BLaER1 (cell line): ENCODE data around the gene SLC35F3.

Experiments used
- H3K27ac ChIP-seq: shearing (Covaris generic); formaldehyde crosslinking; 2 replicates; pipeline ENCODE4 v1.8.1; 2022
- H3K27me3 ChIP-seq: shearing (Covaris generic); formaldehyde crosslinking; 2 replicates; pipeline ENCODE4 v1.8.1; 2022
- H3K36me3 ChIP-seq: shearing (Covaris generic); formaldehyde crosslinking; 2 replicates; pipeline ENCODE4 v1.8.1; 2022
- H3K4me1 ChIP-seq: shearing (Covaris generic); formaldehyde crosslinking; 2 replicates; pipeline ENCODE4 v1.8.1; 2022
- H3K4me2 ChIP-seq: shearing (Covaris generic); formaldehyde crosslinking; 2 replicates; pipeline ENCODE4 v1.8.1; 2022
- H3K4me3 ChIP-seq: shearing (Covaris generic); formaldehyde crosslinking; 2 replicates; pipeline ENCODE4 v1.8.1; 2022
- H3K9ac ChIP-seq: shearing (Covaris generic); formaldehyde crosslinking; 2 replicates; pipeline ENCODE4 v1.8.1; 2022
- H3K9me3 ChIP-seq: shearing (Covaris generic); formaldehyde crosslinking; 2 replicates; pipeline ENCODE4 v1.8.1; 2022
- H4K20me1 ChIP-seq: shearing (Covaris generic); formaldehyde crosslinking; 2 replicates; pipeline ENCODE4 v1.8.1; 2022
- Cebpa-rat ChIP-seq: shearing (Covaris generic); IDR thresholded peaks from 2 replicates; pipeline ENCODE4 v1.8.1; 2022

SLC35F3 gene

GRCh38 chr1:234008591-234008990 is 104.1 kb downstream of the SLC35F3 start:
- Histone ChIP-seq H3K27me3 (no peaks in the 10 kb centered on the region), H3K9me3 (no peaks in the 10 kb centered on the region), H3K4me3 (no peak overlapping the region), H3K4me2 (no peak overlapping the region), H3K9ac (no peak overlapping the region), H3K4me1 (no peaks in the 10 kb centered on the region), H3K36me3 (no peaks in the 10 kb centered on the region), H4K20me1 (no peaks in the 10 kb centered on the region), H3K27ac (no peak overlapping the region)
- no peak for TF ChIP-seq Cebpa-rat

GRCh38 chr1:234009668-234010067 is 105.2 kb downstream of the SLC35F3 start:
- no peaks in the 10 kb centered on the region for H3K4me1 ChIP-seq
- no peak overlapping the region for H3K4me2 ChIP-seq
- no peaks in the 10 kb centered on the region for H3K36me3 ChIP-seq
- H4K20me1 ChIP-seq: no peaks in the 10 kb centered on the region
- H3K27ac ChIP-seq: no peak overlapping the region
- no peak overlapping the region for H3K9ac ChIP-seq
- no peaks in the 10 kb centered on the region for H3K27me3 ChIP-seq
- no peak overlapping the region for H3K4me3 ChIP-seq
- H3K9me3 ChIP-seq: no peaks in the 10 kb centered on the region
- TF ChIP-seq Cebpa-rat: no peak

- Histone ChIP-seq H3K9me3 (no peaks in the 10 kb centered on the region), H3K36me3 (no peaks in the 10 kb centered on the region), H3K27ac (no peak overlapping the region), H3K4me3 (no peak overlapping the region), H3K4me2 (no peak overlapping the region), H3K27me3 (no peaks in the 10 kb centered on the region), H3K9ac (no peak overlapping the region), H3K4me1 (no peaks in the 10 kb centered on the region), H4K20me1 (no peaks in the 10 kb centered on the region)
- no peak for TF ChIP-seq Cebpa-rat
These were observed 109.7 kb downstream of the SLC35F3 start for GRCh38 chr1:234014208-234014607.

GRCh38 chr1:234018816-234019215 is 114.3 kb downstream of the SLC35F3 start:
- no peaks in the 10 kb centered on the region for H3K27me3 ChIP-seq
- no peaks in the 10 kb centered on the region for H3K9me3 ChIP-seq
- no peak overlapping the region for H3K4me2 ChIP-seq
- no peaks in the 10 kb centered on the region for H3K4me1 ChIP-seq
- H4K20me1 ChIP-seq: no peaks in the 10 kb centered on the region
- H3K27ac ChIP-seq: no peak overlapping the region
- no peak for TF ChIP-seq Cebpa-rat
- no peak overlapping the region for H3K4me3 ChIP-seq
- H3K36me3 ChIP-seq: no peaks in the 10 kb centered on the region
- H3K9ac ChIP-seq: no peak overlapping the region

GRCh38 chr1:234019387-234019786 is 114.9 kb downstream of the SLC35F3 start:
- Histone ChIP-seq H3K27ac (no peak overlapping the region), H3K4me3 (no peak overlapping the region), H3K36me3 (no peaks in the 10 kb centered on the region), H3K9me3 (no peaks in the 10 kb centered on the region), H3K27me3 (no peaks in the 10 kb centered on the region), H3K4me1 (no peaks in the 10 kb centered on the region), H3K9ac (no peak overlapping the region), H4K20me1 (no peaks in the 10 kb centered on the region), H3K4me2 (no peak overlapping the region)
- TF ChIP-seq Cebpa-rat: no peak

GRCh38 chr1:234022302-234022701 is 117.8 kb downstream of the SLC35F3 start:
- Histone ChIP-seq H4K20me1 (no peaks in the 10 kb centered on the region), H3K27ac (no peak overlapping the region), H3K4me1 (no peaks in the 10 kb centered on the region), H3K27me3 (no peaks in the 10 kb centered on the region), H3K4me2 (no peak overlapping the region), H3K4me3 (no peak overlapping the region), H3K9ac (no peak overlapping the region), H3K36me3 (no peaks in the 10 kb centered on the region), H3K9me3 (no peaks in the 10 kb centered on the region)
- TF ChIP-seq Cebpa-rat: no peak

- Histone ChIP-seq H3K4me1 (no peaks in the 10 kb centered on the region), H3K27me3 (no peaks in the 10 kb centered on the region), H3K4me3 (no peak overlapping the region), H3K36me3 (no peaks in the 10 kb centered on the region), H3K4me2 (no peak overlapping the region), H3K27ac (no peak overlapping the region), H3K9ac (no peak overlapping the region), H3K9me3 (no peaks in the 10 kb centered on the region), H4K20me1 (no peaks in the 10 kb centered on the region)
- TF ChIP-seq Cebpa-rat: no peak
These were observed 135.1 kb downstream of the SLC35F3 start for GRCh38 chr1:234039603-234040002.

- Histone ChIP-seq H3K4me2 (no peak overlapping the region), H3K4me1 (no peaks in the 10 kb centered on the region), H3K9ac (no peak overlapping the region), H3K36me3 (no peaks in the 10 kb centered on the region), H3K9me3 (no peaks in the 10 kb centered on the region), H3K27ac (no peak overlapping the region), H4K20me1 (no peaks in the 10 kb centered on the region), H3K4me3 (no peak overlapping the region), H3K27me3 (no peaks in the 10 kb centered on the region)
- no peak for TF ChIP-seq Cebpa-rat
These were observed 136.2 kb downstream of the SLC35F3 start for GRCh38 chr1:234040446-234041317.

GRCh38 chr1:234044079-234044478 is 139.6 kb downstream of the SLC35F3 start:
- H3K9me3 ChIP-seq: peaks cover 8% of the 10 kb centered on the region
- H3K27ac ChIP-seq: no peak overlapping the region
- no peaks in the 10 kb centered on the region for H3K27me3 ChIP-seq
- no peak overlapping the region for H3K9ac ChIP-seq
- no peak for TF ChIP-seq Cebpa-rat
- H3K4me1 ChIP-seq: no peaks in the 10 kb centered on the region
- no peaks in the 10 kb centered on the region for H4K20me1 ChIP-seq
- H3K4me3 ChIP-seq: no peak overlapping the region
- no peaks in the 10 kb centered on the region for H3K36me3 ChIP-seq
- H3K4me2 ChIP-seq: no peak overlapping the region

- H4K20me1 ChIP-seq: no peaks in the 10 kb centered on the region
- no peaks in the 10 kb centered on the region for H3K36me3 ChIP-seq
- H3K4me1 ChIP-seq: no peaks in the 10 kb centered on the region
- H3K27me3 ChIP-seq: no peaks in the 10 kb centered on the region
- no peak overlapping the region for H3K27ac ChIP-seq
- H3K4me3 ChIP-seq: no peak overlapping the region
- H3K9me3 ChIP-seq: peaks cover 8% of the 10 kb centered on the region
- H3K4me2 ChIP-seq: no peak overlapping the region
- TF ChIP-seq Cebpa-rat: no peak
- no peak overlapping the region for H3K9ac ChIP-seq
These were observed 142.6 kb downstream of the SLC35F3 start for GRCh38 chr1:234047123-234047522.

- Histone ChIP-seq H3K4me2 (no peak overlapping the region), H3K36me3 (no peaks in the 10 kb centered on the region), H3K27me3 (no peaks in the 10 kb centered on the region), H3K9ac (no peak overlapping the region), H3K4me1 (no peaks in the 10 kb centered on the region), H3K4me3 (no peak overlapping the region), H3K27ac (no peak overlapping the region), H4K20me1 (no peaks in the 10 kb centered on the region), H3K9me3 (no peaks in the 10 kb centered on the region; the same call in 1 of the 2 replicates)
- no peak for TF ChIP-seq Cebpa-rat
These were observed 157.7 kb downstream of the SLC35F3 start for GRCh38 chr1:234062166-234062565.
